A549 (cell line): ENCODE measurements around the gene TNFSF15.

ENCODE experiments used
- CHD2 ChIP-seq: fragments of 150-350 bp; IDR thresholded peaks from 2 replicates; pipeline ENCODE4 v1.6.1; 2014; ENCODE audit warnings: low read length; ENCODE audit not compliant: partially characterized antibody
- FOSL2 ChIP-seq, 2 experiments: fragments of 450-650 bp in 1 of 2; fragments of >200 bp in 1 of 2; sonication (Bioruptor Twin) in 1 of 2; formaldehyde crosslinking; IDR thresholded peaks; 2 replicates each; pipeline versions ENCODE4 v1.5.0 to v1.6.1; 2016 to 2020; ENCODE audit warnings: mild to moderate bottlenecking in 1 of 2, moderate library complexity in 1 of 2
- JUN ChIP-seq, 2 experiments: fragments of >200 bp; sonication (Bioruptor Twin); formaldehyde crosslinking; IDR thresholded peaks; 2 replicates in 1 of 2; 3 replicates in 1 of 2; pipeline ENCODE4 v1.6.1; 2016 to 2017
- JUNB ChIP-seq: fragments of >200 bp; sonication (Bioruptor Twin); formaldehyde crosslinking; IDR thresholded peaks from 2 replicates; pipeline ENCODE4 v1.6.1; 2016
- KDM1A ChIP-seq: fragments of 200-600 bp; sonication (generic); IDR thresholded peaks from 2 replicates; pipeline ENCODE4 v1.6.1; 2016; ENCODE audit warnings: low read depth, mild to moderate bottlenecking
- MAFK ChIP-seq: fragments of 450-650 bp; IDR thresholded peaks from 2 replicates; pipeline ENCODE4 v1.6.1; 2014; ENCODE audit not compliant: partially characterized antibody
- MYC ChIP-seq: IDR thresholded peaks from 2 replicates; pipeline ENCODE4 v1.6.1; 2012; ENCODE audit warnings: mild to moderate bottlenecking, inconsistent platforms, low read length, improper control_type of control experiment, borderline replicate concordance
- NPAS2 ChIP-seq: fragments of 250-450 bp; sonication (Bioruptor Pico); IDR thresholded peaks from 2 replicates; pipeline ENCODE4 v1.8.0; 2022; ENCODE audit warnings: mild to moderate bottlenecking, moderate library complexity, borderline replicate concordance
- POLR2A ChIP-seq: IDR thresholded peaks from 2 replicates; pipeline ENCODE4 v1.6.1; 2012; ENCODE audit warnings: mild to moderate bottlenecking, low read length
- POLR2AphosphoS2 ChIP-seq: conservative IDR thresholded peaks from 2 replicates; pipeline ENCODE4 v1.6.1; 2012; ENCODE audit warnings: low read length, improper control_type of control experiment, inconsistent platforms
- RAD21 ChIP-seq, 2 experiments: fragments of >200 bp in 1 of 2; sonication (Bioruptor Twin) in 1 of 2; formaldehyde crosslinking in 1 of 2; IDR thresholded peaks in 1 of 2; conservative IDR thresholded peaks in 1 of 2; 2 replicates in 1 of 2; 3 replicates in 1 of 2; pipeline ENCODE4 v1.6.1; 2012 to 2018; ENCODE audit warnings: inconsistent platforms in 1 of 2
- ZC3H11A ChIP-seq: fragments of 450-650 bp; IDR thresholded peaks from 2 replicates; pipeline ENCODE4 v1.6.1; 2014; ENCODE audit warnings: antibody characterized with exemption, mild to moderate bottlenecking
- ZFP36 ChIP-seq: fragments of 450-650 bp; IDR thresholded peaks from 2 replicates; pipeline ENCODE4 v1.6.1; 2014; ENCODE audit warnings: borderline replicate concordance; ENCODE audit not compliant: partially characterized antibody
- TF ChIP-seq, protein P1 (sequence below): fragments of >200 bp; sonication (Bioruptor Twin); formaldehyde crosslinking; IDR thresholded peaks from 3 replicates; pipeline ENCODE4 v1.5.1; 2016

DNA sequence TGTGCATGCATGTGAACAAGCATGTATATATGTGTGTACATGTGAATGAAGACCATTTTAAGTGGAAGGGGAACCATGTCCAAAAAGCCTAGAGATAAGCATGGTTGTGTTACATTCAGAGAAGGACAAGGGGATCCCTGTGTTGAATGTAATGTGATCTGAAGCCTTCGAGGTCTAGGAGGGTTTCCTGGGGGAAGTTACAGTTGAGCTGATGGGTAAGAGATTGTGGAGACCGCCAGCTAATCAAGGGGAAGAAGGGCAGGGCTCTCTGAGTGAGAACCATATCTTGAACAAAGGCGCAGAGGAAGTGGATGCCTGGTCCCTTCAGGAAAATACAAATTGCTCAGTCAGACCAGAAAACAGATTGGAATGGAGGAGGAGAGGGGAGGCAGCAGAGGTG lies 45.5 kb upstream of the TNFSF15 start:
- TF ChIP-seq MAFK (no peak), CHD2 (no peak), JUNB (no peak), JUN (IDR thresholded peaks at IDR 0.05) (no peak), FOSL2 (IDR thresholded peaks at IDR 0.05) (no peak), FOSL2 (CRISPR knock-in tag; IDR thresholded peaks at IDR 0.05) (no peak), ZFP36 (no peak), RAD21 (conservative IDR thresholded peaks at IDR 0.05 in 1 of 2, IDR thresholded peaks at IDR 0.05 in 1 of 2) (no peak), POLR2A (no peak), ZC3H11A (no peak), MYC (no peak), POLR2AphosphoS2 (no peak), KDM1A (no peak), NPAS2 (CRISPR knock-in tag) (no peak)
- TF ChIP-seq, protein P1, sequence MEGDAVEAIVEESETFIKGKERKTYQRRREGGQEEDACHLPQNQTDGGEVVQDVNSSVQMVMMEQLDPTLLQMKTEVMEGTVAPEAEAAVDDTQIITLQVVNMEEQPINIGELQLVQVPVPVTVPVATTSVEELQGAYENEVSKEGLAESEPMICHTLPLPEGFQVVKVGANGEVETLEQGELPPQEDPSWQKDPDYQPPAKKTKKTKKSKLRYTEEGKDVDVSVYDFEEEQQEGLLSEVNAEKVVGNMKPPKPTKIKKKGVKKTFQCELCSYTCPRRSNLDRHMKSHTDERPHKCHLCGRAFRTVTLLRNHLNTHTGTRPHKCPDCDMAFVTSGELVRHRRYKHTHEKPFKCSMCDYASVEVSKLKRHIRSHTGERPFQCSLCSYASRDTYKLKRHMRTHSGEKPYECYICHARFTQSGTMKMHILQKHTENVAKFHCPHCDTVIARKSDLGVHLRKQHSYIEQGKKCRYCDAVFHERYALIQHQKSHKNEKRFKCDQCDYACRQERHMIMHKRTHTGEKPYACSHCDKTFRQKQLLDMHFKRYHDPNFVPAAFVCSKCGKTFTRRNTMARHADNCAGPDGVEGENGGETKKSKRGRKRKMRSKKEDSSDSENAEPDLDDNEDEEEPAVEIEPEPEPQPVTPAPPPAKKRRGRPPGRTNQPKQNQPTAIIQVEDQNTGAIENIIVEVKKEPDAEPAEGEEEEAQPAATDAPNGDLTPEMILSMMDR = no peak
